ENCODE measurements around the gene SARS1.

SARS1 gene

DNA sequence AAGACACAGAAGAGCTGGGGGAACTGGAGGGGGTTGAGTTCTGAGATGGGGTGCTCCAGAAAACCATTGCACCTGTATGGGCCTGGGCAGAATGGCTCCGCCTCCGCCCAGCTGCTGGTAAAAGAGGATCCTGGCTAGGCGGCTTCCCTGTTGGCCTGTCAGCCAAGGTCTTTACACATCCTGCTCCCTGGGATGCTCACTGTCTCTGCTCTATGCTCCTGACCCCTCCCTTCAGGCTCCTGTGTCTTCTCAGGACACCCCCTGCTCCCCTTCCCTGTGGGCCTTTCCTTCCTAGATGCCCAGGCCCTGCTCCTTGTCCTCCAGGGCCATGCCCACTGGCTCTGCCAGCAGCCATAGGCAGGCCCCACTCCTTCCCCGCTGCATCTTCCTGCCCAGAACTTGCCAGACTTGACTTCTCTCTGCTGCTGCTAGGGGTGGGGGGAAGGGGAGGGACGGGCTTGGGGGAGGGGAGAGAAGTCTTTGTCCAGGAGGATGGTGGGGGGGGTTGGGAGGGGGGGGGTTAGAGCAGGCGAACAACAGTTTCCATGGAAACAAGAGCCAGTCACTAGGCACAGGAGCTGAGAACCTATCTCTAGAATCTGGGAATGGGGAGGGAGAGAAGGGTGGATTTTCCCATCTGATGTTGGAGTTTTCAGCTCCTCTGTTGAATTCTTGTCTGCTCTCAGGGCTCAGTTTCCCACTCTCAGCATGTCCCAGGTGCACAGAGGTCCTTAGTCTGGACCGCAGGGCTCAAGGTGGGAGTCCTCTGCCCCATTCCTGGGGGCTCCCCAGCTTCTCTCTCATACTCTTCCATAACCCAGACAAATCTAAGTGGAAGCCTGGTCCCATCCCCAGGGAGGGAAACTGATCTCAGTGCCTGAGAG lies 46.2 kb downstream of the SARS1 start:
- DNase-seq (ENCODE audit: low read depth in 2 of 2, low spot score in 1 of 2) = no peak

DNA sequence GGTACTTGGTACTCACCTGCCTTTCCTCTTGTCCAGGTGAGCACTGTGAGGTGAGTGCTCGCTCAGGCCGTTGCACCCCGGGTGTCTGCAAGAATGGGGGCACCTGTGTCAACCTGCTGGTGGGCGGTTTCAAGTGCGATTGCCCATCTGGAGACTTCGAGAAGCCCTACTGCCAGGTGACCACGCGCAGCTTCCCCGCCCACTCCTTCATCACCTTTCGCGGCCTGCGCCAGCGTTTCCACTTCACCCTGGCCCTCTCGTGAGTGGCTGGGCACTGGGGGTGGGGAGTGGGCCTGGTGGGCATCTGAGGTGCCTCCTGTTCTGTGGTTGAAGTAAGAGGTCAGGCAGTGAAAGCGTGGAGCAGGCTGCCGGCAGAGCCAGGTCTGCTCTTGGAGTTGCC lies 47.3 kb downstream of the SARS1 start:
- DNase-seq (ENCODE audit: low read depth in 2 of 2, low spot score in 1 of 2) = no peak

DNA sequence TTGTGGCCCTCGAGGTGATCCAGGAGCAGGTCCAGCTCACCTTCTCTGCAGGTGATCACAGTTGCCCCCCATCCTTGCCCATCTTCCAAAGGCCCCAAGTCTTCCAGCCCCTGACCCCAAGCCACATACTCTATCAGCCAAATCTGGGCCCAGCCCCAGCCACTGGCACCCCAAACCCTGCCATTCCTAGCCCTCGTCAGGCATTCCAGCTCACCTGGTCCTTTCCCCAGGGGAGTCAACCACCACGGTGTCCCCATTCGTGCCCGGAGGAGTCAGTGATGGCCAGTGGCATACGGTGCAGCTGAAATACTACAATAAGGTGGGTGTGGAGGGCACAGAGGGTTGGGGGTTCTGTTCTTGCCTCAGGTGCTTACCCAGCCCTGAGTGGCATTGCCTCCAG lies 47.9 kb downstream of the SARS1 start:
- no peak for DNase-seq (ENCODE audit: low read depth in 2 of 2, low spot score in 1 of 2)

DNA sequence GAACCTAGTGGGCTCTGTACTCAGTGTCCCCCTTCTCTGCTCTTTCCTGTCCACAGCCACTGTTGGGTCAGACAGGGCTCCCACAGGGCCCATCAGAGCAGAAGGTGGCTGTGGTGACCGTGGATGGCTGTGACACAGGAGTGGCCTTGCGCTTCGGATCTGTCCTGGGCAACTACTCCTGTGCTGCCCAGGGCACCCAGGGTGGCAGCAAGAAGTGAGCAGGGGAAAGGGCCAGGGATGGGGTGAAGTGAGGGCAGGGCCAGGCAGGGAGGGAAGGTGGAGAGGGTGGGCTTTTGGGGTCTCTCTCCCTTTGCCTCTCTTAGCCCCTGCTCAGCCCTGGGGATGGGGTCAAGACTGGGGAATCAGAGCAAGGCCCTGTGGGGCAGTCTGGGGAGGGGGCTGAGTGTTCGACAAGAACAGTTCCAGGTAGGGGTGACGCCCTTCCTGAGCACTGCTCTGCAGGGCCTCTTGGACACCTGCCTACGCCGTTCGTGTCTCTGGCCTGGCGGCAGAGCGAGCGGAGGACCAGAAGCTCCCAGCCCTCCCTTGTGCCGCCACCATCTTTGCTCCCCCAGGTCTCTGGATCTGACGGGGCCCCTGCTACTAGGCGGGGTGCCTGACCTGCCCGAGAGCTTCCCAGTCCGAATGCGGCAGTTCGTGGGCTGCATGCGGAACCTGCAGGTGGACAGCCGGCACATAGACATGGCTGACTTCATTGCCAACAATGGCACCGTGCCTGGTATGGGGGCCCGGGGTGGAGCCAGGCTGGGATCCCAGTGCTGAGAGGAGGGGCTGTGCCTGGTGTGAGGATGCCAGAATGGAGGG lies 48.7 kb downstream of the SARS1 start:
- DNase-seq (ENCODE audit: low read depth in 2 of 2, low spot score in 1 of 2) = no peak

DNA sequence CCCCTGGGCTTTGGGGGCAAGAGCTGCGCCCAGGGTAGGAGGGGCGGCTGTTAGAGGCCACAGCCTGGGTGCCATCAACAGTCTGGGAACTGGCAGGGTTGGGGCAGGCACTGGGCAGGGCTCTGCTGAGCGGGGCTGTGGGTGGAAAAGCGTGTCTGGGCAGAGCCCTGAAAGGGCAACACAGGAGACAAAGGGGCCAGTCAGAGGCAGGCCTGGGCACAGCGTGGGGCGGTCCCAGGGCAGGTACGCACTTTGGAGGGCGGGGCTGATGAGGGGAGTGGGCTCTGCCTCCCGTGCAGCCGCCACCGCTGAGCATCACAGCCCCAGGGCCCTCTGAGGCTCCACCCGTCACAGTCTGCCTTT lies 49.5 kb downstream of the SARS1 start:
- DNase-seq (ENCODE audit: low read depth in 2 of 2, low spot score in 1 of 2) = no peak

DNA sequence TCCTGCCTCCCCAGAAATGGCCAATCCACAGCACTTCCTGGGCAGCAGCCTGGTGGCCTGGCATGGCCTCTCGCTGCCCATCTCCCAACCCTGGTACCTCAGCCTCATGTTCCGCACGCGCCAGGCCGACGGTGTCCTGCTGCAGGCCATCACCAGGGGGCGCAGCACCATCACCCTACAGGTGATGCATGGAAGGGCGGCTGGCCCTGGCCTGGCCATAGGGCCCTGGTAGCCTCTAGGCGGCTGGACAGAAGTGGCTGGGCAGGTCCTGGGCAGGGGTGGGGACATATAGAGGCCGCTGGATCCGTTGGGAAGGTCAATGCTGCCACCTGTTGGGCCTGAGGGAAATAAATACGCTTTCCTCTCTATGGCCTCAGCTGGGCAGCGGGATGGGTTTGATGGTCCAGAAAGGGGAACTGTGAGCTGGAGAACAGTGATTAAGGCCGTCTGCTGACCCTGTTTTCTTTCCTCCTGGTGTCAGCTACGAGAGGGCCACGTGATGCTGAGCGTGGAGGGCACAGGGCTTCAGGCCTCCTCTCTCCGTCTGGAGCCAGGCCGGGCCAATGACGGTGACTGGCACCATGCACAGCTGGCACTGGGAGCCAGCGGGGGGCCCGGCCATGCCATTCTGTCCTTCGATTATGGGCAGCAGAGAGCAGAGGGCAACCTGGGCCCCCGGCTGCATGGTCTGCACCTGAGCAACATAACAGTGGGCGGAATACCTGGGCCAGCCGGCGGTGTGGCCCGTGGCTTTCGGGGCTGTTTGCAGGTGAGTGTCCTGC lies 50.1 kb downstream of the SARS1 start:
- DNase-seq (ENCODE audit: low read depth in 2 of 2, low spot score in 1 of 2) = peak; percentile 42 to 52

DNA sequence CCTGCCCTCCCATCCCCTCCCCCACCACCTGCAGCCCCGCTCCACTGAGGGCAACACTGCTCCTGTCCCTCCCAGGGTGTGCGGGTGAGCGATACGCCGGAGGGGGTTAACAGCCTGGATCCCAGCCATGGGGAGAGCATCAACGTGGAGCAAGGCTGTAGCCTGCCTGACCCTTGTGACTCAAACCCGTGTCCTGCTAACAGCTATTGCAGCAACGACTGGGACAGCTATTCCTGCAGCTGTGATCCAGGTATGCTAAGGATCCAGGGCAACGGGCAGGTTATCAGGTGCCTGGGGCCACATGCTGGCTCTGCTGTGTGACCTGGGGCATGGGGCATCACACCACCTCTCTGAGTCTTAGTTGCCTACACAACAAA lies 50.6 kb downstream of the SARS1 start:
- DNase-seq (ENCODE audit: low read depth in 2 of 2, low spot score in 1 of 2) = no peak

DNA sequence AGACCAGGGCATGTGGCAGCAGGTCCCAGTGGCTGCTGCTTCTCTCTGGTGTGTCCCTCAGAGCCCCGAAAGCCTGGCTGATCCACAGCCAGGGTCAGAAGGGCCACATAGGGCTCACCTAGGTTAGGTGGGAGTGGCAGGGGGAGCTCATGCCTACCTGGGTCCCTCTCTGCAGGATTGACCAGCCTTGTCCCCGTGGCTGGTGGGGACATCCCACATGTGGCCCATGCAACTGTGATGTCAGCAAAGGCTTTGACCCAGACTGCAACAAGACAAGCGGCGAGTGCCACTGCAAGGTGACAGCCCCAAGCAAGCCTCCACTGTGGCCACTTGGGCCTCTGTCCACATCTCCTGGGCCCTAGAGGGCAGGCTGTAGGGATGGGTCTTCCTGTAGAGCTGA lies 51.3 kb downstream of the SARS1 start:
- DNase-seq (ENCODE audit: low read depth in 2 of 2, low spot score in 1 of 2) = no peak

DNA sequence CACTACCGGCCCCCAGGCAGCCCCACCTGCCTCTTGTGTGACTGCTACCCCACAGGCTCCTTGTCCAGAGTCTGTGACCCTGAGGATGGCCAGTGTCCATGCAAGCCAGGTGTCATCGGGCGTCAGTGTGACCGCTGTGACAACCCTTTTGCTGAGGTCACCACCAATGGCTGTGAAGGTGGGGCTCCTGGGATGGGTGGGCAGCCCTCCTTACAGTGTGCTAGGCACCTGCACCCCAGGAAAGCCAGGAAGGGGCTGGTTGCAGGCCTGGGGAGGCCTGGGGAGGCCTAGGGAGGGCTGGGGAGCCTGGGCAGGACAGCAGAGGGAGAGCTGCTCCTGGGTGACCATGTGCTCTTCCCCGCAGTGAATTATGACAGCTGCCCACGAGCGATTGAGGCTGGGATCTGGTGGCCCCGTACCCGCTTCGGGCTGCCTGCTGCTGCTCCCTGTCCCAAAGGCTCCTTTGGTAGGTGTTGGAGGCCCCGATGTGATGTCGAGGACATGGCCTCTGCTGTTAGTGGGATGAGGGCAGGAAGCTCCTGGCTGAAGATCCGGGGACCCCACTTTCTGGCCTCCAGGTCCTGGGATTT lies 52.1 kb downstream of the SARS1 start:
- no peak for DNase-seq (ENCODE audit: low read depth in 2 of 2, low spot score in 1 of 2)

DNA sequence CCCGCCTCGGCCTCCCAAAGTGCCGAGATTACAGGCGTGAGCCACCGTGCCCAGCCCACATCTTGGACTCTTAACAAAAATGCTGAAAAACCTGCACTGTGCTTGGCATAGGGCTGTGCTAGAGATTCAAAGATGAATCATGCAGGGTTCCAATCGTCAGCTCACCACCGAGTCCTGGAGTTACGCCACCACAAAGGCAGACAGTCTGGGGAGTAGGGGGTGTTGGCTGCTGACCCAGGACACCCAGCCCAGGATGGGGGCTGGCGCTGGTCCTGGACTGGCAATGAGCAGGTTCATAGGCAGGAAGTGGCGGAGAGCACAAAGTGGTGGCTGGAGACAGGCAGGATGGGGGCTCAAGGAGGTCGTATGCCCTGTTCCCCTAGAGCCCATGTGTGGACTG lies 53.2 kb downstream of the SARS1 start:
- DNase-seq (ENCODE audit: low read depth in 2 of 2, low spot score in 1 of 2) = no peak

DNA sequence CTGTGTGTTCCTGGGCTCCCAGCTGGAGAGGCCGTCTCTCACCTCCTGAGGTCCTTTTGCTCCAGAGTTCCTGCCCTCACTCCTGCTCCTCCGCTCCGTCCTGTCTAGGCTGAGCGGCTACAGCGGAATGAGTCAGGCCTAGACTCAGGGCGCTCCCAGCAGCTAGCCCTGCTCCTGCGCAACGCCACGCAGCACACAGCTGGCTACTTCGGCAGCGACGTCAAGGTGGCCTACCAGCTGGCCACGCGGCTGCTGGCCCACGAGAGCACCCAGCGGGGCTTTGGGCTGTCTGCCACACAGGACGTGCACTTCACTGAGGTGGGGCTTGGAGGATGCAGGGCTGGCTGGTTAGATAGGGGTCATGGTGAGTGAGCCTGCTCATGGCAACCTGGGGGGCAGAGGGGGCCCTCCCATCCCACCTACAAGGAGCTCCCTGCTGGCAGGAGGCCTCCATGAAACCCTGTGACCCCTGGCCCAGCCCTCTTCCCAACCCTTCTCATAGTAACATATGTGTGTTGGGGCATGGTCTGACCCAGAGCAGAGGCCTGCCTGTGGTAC lies 54.1 kb downstream of the SARS1 start:
- no peak for DNase-seq (ENCODE audit: low read depth in 2 of 2, low spot score in 1 of 2)

DNA sequence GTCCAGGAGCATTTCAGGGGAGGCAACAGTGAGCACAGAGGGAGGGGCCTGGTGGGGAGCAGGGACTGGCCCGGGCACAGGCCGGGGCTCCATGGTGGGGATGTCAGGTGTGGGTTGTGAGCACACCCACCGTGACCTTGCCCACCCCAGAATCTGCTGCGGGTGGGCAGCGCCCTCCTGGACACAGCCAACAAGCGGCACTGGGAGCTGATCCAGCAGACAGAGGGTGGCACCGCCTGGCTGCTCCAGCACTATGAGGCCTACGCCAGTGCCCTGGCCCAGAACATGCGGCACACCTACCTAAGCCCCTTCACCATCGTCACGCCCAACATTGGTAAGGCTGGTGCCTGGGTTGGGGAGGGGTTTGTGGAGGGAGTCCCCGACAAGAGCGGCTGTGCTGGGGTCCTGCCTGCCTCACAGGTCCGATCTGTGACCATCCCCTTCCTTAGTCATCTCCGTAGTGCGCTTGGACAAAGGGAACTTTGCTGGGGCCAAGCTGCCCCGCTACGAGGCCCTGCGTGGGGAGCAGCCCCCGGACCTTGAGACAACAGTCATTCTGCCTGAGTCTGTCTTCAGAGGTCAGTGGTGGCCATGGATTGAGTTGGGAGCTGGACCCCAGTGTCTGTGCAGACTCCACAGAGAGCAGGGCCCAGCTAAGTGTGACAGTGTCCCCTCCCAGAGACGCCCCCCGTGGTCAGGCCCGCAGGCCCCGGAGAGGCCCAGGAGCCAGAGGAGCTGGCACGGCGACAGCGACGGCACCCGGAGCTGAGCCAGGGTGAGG lies 54.9 kb downstream of the SARS1 start:
- DNase-seq (ENCODE audit: low read depth in 2 of 2, low spot score in 1 of 2) = no peak

DNA sequence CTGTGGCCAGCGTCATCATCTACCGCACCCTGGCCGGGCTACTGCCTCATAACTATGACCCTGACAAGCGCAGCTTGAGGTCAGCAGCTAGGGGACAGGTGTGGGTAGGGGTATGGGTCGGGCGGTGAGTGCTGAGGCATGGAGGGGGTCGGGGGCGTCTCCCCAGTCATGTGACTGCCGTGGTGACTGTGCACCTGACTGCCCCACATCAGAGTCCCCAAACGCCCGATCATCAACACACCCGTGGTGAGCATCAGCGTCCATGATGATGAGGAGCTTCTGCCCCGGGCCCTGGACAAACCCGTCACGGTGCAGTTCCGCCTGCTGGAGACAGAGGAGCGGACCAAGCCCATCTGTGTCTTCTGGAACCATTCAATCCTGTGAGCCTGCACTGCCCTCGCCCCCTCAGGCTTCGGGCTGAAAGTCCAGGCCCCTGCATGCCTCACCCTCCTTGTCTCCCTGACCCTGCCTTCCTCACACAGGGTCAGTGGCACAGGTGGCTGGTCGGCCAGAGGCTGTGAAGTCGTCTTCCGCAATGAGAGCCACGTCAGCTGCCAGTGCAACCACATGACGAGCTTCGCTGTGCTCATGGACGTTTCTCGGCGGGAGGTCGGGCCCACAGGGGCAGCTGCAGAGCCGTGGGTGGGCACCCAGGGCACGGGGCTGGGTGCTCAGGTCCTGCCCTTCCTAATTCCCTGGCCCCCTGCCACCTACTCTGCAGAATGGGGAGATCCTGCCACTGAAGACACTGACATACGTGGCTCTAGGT lies 55.7 kb downstream of the SARS1 start:
- no peak for DNase-seq (ENCODE audit: low read depth in 2 of 2, low spot score in 1 of 2)

DNA sequence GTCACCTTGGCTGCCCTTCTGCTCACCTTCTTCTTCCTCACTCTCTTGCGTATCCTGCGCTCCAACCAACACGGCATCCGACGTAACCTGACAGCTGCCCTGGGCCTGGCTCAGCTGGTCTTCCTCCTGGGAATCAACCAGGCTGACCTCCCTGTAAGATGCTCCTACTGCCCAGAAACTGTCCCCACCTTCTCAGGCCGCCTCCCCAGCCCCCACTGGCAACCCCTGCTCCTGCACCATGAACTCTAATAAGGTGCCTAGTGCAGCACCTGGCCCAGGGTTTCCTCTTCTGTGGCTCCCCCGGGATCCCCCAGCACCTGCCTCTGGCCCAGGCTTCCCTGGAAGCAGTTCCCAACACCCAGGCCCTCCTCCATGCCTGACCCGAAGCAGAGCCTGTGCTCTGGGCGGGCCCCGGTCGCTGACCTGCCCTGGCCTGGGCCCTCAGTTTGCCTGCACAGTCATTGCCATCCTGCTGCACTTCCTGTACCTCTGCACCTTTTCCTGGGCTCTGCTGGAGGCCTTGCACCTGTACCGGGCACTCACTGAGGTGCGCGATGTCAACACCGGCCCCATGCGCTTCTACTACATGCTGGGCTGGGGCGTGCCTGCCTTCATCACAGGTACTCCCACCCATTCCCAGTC lies 56.4 kb downstream of the SARS1 start:
- no peak for DNase-seq (ENCODE audit: low read depth in 2 of 2, low spot score in 1 of 2)

DNA sequence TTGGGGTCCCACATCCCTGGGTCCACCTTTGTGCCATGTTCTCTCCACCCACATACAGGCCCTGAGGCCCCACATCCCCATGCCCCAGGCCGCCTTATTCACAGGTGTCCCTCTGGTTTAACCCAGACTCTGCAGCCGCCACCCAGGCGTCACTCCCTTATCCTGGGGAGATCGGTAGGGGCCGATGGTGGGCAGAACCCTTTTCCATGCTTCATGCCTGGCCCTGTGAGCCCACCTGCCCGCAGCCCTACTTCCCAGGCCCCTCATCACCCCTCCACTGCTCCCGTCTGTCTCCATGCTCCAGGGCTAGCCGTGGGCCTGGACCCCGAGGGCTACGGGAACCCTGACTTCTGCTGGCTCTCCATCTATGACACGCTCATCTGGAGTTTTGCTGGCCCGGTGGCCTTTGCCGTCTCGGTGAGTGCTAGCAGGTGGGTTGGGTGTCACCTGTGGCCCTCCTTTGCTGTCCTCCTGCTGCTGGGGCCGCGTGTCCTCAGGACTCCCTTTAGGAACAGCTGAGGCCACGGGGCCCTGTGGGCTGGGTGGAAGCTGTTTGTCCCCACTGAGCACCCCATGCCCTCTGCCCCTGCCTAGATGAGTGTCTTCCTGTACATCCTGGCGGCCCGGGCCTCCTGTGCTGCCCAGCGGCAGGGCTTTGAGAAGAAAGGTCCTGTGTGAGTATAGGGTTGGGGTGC lies 57.1 kb downstream of the SARS1 start:
- no peak for DNase-seq (ENCODE audit: low read depth in 2 of 2, low spot score in 1 of 2)

DNA sequence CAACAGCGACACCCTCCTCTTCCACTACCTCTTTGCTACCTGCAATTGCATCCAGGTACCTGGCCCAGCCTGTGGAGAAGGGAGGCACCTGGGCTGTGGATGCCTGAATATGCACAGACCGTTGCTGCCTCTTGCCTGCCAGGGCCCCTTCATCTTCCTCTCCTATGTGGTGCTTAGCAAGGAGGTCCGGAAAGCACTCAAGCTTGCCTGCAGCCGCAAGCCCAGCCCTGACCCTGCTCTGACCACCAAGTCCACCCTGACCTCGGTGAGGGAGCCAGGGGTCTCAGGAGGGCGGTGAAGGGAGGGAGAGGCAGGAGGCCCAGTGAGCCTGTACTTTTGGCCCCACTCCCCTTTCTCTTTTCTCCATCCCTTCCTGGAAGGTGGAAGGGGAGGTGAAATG lies 57.7 kb downstream of the SARS1 start:
- DNase-seq (ENCODE audit: low read depth in 2 of 2, low spot score in 1 of 2) = no peak

DNA sequence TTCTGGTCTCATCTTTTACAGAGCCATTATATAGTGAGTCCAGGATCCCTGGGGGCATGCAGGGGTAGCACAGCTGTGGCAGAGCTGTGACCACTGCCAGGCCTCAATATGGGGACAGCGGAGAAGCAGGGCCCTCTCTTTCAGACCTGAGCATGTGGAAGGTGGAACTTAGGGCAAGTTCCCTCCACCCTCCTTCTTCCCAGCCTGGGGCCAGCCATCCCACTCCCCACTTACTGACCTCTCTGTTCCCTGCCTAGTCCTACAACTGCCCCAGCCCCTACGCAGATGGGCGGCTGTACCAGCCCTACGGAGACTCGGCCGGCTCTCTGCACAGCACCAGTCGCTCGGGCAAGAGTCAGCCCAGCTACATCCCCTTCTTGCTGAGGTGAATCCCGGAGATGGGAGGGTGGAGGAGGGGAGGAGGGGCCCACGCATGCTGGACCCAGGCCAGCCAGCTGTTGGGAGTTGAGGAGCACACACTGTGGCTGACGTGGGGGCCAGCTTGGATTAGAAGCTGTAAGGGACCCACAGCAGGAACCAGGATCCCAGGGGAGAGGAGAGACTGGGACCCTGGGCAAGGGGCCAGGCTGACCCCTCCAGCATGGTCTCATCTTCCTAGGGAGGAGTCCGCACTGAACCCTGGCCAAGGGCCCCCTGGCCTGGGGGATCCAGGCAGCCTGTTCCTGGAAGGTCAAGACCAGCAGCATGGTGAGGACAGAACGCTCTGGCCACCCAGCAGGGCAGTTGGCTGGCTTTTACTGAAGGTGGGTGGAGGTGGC lies 58.5 kb downstream of the SARS1 start:
- DNase-seq (ENCODE audit: low read depth in 2 of 2, low spot score in 1 of 2) = no peak

Measured in stimulated activated CD8-positive, alpha-beta memory T cell treated with anti-CD3 and anti-CD28 coated beads, Interleukin-4, amount 100 ng/mL, for 1 hour (primary cell).